GM19193 (cell line): Measurements from ENCODE around the gene ARHGEF33.

Experiments
- POLR2A ChIP-seq: IDR thresholded peaks from 4 replicates; pipeline ENCODE4 v1.6.1; 2011; ENCODE audit not compliant: insufficient read depth, insufficient read length; ENCODE audit errors: extremely low read depth

The ARHGEF33 gene

GRCh38 chr2:38900726-38901125 is 11.1 kb downstream of the ARHGEF33 start:
- no peak for TF ChIP-seq POLR2A

- no peak for TF ChIP-seq POLR2A
Measured at GRCh38 chr2:38905251-38905650, 15.6 kb downstream of the ARHGEF33 start.

GRCh38 chr2:38907242-38907641 is 17.6 kb downstream of the ARHGEF33 start:
- TF ChIP-seq POLR2A: no peak

DNA sequence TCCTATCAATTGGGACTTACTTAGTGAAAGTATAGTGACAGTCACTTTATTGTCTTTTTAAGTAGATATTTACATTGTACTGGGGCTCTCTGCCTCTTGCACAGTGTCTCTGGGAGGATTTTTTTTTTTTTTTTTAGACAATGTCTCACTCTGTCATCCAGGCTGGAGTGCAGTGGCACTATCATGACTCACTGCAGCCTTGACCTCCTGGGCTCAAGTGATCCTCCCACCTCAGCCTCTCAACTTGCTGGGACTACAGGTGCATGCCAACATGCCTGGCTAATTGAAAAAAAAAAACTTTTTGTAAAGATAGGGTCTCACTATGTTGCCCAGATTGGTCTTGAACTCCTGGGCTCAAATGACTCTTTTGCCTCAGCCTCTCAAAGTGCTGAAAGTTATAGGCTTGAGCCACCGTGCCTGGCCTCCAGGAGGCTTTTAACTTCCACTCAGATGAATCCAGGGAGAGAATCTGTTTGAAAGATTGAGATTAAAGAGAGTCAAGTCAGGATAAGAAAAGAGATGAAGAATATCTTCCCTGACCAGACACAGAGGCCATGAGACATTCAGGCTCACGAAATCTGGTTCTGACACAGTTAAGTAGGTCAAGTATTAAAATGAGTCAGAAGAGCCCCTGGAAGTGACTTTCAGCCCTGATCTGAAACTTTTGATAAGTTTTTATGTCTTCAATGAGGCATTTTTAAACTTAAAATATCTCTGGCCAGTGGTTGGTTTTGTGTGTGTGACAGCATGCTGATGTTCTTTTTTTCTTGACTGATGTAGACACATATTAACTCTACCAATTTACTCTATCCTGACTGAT is 18.3 kb downstream of the ARHGEF33 start:
- no peak for TF ChIP-seq POLR2A

DNA sequence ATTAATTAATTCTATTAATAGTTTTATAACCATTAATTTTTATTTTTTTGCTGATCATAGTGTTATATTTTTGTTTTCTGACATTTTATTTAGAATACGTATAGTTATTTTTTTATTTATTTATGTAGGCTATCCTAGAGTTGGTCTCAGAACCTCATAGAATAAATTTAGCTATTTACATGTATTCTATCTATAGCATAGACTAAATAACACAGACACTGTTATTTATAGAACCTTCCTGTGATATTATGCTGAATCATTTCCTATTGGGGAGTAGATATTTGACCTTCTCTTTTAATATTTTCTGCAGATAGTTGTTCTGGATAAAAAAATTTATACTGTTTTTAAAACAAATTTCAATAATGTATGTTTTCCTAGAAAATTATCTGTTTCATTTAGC is 20.2 kb downstream of the ARHGEF33 start:
- no peak for TF ChIP-seq POLR2A

DNA sequence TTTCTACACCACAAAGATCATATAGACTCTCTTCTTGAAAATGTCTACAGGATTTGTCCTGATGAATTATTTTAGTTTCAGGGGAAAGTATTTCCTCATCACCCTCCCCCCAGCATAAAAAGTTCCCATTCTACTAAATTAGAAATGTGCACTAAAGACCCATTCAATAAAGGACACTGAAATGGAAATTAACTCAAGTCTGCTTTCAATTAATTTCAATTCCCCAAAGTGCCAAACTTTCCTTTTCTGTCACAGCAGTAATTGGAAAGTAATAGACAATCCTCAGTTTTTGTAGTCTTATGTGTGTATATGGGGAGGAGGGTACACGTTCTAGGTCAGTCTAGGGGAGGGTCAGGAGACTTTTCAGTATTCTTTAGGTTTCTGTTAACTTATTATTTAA is 21.5 kb downstream of the ARHGEF33 start:
- TF ChIP-seq POLR2A: no peak

GRCh38 chr2:38912619-38913018 is 22.9 kb downstream of the ARHGEF33 start:
- TF ChIP-seq POLR2A: no peak

GRCh38 chr2:38922389-38922788 is 32.7 kb downstream of the ARHGEF33 start:
- no peak for TF ChIP-seq POLR2A

GRCh38 chr2:38922902-38923301 is 33.2 kb downstream of the ARHGEF33 start:
- no peak for TF ChIP-seq POLR2A

DNA sequence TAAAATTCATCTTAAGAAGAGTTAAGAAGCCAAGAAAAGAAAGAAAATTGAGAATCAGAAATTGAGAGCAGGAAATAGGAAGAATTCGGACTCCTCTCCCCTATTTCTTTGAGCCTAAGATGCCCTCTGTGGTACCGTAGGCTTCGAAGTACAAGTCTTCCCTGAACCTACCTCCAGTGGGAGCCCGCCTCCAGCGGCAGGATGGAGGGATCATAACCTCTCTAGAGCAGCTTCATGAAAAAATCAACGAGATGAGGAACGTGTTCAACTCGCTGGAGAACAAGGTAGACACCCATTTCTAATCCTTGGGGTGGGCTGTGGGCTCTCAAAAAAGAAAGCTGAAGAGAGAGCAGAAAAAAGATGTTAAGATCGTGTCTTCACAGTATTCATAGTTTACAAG is 36.3 kb downstream of the ARHGEF33 start:
- no peak for TF ChIP-seq POLR2A

- TF ChIP-seq POLR2A: no peak
Measured at GRCh38 chr2:38930600-38930999, 40.9 kb downstream of the ARHGEF33 start.

DNA sequence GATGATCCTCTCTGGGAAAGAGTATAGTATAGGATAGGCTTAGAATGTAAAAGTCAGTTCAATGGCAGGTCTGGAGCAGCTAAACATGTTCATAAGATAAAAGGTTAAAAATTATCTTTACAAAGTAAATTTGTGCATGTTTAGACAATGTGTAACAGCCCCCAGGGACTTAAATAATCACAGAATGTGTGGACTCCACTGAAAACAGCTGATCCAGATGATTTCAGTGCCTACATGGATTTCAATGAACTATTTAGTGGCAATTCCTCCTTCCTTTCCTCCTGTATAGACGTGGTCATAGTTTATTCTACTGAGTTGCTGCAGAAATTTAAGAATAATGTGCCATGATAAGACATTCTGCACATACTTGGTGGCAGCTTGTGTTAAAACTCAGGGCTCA is 42.9 kb downstream of the ARHGEF33 start:
- TF ChIP-seq POLR2A: no peak

DNA sequence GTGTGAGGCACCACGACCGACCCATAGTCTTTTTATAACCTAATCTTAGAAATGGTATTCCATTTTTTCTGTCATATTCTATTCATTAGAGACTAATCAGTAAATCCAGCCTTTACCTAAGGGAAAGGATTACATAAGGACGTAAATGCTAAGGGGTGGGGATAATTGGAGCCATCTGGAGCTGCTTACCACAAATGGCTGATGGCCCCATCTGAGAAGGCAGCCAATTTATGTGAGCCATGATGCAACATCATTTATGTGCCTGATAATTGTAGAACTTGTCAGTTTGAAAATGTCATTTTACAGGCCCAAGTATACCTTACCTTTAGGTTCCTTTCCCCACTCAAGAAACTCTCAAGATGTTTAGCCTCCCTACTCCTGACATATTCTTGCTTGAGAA is 44.0 kb downstream of the ARHGEF33 start:
- no peak for TF ChIP-seq POLR2A

- TF ChIP-seq POLR2A: no peak
Measured at GRCh38 chr2:38934742-38935141, 45.1 kb downstream of the ARHGEF33 start.

- no peak for TF ChIP-seq POLR2A
Measured at GRCh38 chr2:38935568-38936172, 46.0 kb downstream of the ARHGEF33 start.

- TF ChIP-seq POLR2A: no peak
Measured at GRCh38 chr2:38937548-38937947, 47.9 kb downstream of the ARHGEF33 start.
